ENCODE data around the gene KLHL36.

Gene KLHL36

DNA sequence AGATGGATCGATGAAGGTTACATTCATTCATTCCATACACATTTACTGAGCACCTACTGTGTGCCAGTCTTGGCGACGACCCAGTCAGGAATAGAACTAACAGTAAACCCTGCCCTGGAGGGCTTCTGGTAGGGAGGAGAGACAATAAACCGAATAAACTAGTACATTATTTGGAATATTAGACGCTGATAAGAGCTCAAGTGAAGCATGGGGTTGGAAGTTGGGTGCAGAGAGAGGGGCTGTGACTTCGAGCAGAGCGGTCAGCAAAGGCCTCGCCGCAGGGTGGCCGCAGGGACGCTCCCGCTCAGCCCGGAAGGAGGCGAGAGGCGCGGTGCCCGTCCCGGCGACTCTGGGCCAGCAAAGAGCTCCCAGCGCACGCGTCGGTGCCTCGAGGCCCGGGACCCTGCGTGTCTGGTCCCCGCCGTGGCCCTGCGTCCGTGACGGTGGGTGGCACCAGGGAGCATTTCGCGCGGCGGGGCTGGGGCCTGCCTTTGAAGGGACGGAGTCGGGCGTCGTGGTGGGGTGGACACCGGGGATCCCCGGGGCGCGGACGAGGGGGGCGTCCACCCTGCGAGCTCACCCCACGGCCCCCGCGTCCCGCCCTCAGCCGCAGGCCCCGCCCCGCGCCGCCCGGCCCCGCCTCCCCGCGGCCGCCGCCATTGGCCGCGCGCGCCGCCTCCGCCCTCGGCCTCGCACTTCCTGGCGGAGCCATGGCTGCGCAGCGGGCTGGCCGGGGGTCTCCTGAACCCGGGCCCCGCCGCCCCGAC is at the start of gene KLHL36:
Gene KLHL36, plus strand, starts transcription at position 684 of the 767 bp plus-strand sequence. CDS start 2,357 bp downstream, outside the sequence.
- DNase-seq (ENCODE audit: low read depth in 2 of 2): peak; percentile 38 to 51

DNA sequence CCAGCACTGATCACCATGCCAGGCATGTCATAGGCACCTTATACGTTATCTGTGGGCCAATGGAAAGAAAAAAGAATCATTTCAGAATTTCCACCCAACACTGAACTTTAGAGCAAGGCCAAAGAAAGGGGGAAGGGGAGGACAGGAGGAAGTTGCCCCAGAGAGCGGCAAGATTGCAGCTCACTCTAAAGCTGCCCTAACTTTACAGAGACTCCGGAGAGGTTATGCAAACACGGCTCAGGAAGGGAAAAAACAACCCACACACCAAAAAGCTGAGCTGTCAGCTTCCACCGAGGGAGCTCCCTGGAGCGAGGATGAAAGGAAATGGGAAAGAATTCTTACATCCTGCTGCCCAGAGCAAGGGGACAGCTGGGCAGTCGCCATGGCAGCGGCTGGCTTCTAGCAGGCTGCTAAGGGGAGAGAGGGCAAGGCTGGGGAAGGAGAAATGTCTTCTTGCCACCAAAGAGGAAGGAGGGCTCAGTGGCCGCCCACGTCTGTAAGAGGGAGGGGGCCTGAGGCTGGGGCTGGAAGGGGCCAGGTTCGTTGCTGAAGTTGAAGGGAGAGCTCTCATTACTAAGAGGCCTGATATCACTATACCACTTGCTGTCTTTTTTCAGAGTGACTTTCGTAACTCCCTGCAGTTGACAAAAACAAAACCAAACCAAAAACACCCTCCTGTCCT is 48.6 kb upstream of the KLHL36 start:
- peak; percentile 54 to 62 for DNase-seq (ENCODE audit: low read depth in 2 of 2)

- no peak for DNase-seq (ENCODE audit: low read depth in 2 of 2)
Observed at GRCh38 chr16:84600343-84601229, 47.7 kb upstream of the KLHL36 start.

- DNase-seq (ENCODE audit: low read depth in 2 of 2): peak in 1 of 2 experiments; percentile 34
Observed at GRCh38 chr16:84603140-84603816, 45.0 kb upstream of the KLHL36 start.

- no peak for DNase-seq (ENCODE audit: low read depth in 2 of 2)
Observed at GRCh38 chr16:84603940-84604339, 44.4 kb upstream of the KLHL36 start.

GRCh38 chr16:84604477-84605013 is 43.8 kb upstream of the KLHL36 start:
- no peak for DNase-seq (ENCODE audit: low read depth in 2 of 2)

DNA sequence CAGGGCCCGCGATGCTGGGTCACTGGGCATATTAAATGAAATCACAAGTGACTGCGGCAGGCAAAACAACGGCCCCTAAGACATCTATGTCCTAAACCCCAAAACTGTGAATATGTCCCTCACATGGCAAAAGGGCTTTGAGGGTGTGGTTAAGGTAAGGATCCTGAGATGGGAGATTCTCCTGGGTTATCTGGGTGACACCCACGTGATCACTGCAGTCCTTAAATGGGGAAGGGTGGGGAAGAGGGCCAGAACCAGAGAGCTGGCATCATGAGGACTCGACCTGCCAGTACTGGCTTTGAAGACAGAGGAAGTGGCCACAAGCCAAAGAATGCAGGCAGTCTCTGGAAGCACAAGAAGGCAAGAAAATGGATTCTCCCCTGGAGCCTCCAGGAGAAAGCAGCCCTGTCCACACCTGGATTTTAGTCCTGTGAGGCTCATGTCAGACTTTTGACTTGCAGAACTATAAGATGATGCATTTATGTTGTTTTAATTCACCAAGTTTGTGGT is 42.9 kb upstream of the KLHL36 start:
- DNase-seq (ENCODE audit: low read depth in 2 of 2): no peak

- DNase-seq (ENCODE audit: low read depth in 2 of 2): no peak
Observed at GRCh38 chr16:84606081-84606875, 42.0 kb upstream of the KLHL36 start.

DNA sequence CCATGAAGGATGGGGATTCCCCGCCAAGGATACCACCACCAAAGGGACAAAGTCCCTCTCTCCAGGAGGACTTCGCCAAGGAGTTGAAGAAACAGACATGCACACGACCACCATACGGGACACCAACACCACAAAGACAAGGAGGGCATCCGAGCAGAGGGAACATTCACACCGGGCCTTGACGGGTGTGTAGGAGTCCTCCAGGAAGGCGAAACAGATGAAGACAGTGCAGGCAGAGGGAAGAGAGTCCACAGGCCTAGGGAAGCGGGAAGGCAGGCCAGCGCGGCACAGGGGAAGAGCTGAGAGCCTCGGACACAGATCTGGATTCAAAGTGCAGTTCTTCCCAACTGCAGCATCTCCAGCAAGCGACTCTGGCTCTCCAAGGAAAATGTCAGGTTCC is 41.2 kb upstream of the KLHL36 start:
- DNase-seq (ENCODE audit: low read depth in 2 of 2): no peak

- DNase-seq (ENCODE audit: low read depth in 2 of 2): no peak
Observed at GRCh38 chr16:84607694-84608093, 40.6 kb upstream of the KLHL36 start.

- no peak for DNase-seq (ENCODE audit: low read depth in 2 of 2)
Observed at GRCh38 chr16:84608282-84608681, 40.0 kb upstream of the KLHL36 start.

DNA sequence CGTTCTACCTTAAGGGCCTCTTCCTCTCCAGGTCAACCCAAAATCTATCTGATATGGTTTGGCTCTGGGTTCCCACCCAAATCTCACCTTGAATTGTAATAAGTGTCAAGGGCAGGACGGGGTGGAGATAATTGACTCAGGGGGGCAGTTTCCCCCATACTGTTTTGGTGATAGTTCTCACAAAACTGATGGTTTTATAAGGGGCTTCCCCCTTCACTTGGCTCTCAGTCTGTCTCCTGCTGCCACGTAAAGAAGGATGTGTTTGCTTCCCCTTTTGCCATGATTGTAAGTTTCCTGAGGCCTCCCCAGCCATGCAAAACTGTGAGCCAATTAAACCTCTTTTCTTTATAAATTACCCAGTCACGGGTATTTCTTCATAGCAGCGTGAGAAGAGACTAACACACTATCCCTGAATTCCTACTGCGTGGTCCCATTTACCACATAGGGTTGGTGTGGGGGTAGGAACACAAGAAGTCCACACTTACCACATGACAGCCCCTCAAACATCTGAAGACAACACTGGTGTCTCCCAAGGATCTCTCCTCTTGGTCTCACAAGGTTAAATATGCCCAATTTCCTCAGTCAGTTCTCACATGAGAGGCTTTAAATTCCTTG is 38.6 kb upstream of the KLHL36 start:
- DNase-seq (ENCODE audit: low read depth in 2 of 2): no peak

DNA sequence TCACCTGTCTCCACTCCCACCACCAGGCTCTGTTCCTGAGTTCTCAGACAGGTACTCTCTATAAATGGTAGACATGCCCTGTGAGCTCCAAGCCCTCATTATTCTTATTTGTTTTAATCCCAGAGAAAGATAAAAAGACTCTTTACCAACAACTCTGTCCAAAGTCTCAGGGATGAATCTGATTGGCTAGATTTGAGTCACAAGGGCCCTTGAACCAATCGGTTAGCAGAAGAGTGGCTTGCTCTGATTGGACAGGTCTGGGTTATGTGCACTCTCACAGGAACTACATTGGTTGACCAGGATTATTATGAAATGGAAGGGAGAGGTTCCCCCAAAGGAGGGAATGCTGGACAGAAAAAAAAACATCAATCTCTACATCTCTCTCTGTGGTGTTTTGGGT is 37.9 kb upstream of the KLHL36 start:
- DNase-seq (ENCODE audit: low read depth in 2 of 2): no peak

GRCh38 chr16:84611041-84611440 is 37.3 kb upstream of the KLHL36 start:
- DNase-seq (ENCODE audit: low read depth in 2 of 2): no peak

GRCh38 chr16:84612686-84613085 is 35.6 kb upstream of the KLHL36 start:
- DNase-seq (ENCODE audit: low read depth in 2 of 2): no peak

- DNase-seq (ENCODE audit: low read depth in 2 of 2): no peak
Observed at GRCh38 chr16:84613408-84614072, 34.8 kb upstream of the KLHL36 start.

DNA sequence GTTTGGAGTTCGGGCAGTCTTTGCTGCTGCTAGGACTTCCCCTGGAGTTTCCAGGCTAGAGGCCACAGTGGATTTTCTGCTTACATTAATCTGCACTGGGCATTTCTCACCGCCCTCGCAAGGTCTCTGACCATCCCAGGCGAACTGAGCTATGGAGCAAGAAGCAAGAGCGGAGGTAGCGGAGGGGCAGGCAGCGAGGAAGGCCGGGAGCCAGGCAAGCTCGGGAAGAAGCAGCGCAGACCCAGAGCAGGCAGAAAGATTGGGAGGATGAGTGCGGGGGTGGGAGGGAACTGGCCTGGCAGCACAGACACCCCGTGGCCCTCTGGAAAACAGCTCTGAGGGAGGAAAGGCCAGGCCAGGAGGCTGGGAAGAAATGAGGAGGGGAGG is 34.2 kb upstream of the KLHL36 start:
- DNase-seq (ENCODE audit: low read depth in 2 of 2): no peak

DNA sequence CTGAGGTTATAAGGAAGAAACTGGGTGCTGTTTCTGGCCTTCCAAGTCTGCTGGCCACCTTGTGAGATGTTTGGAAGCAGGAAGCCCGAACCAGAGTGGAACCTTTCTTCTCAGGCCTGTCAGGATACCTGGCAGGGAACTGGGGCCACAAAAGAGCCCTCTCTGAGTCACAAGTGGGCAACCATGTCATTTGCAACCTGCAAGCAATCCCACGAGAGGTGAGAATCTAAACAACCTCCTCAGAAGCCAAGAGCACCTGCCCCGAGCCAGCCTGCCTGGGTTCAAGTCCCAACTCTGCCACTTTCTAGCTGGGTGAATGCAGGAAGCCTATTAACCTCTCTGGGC is 33.7 kb upstream of the KLHL36 start:
- DNase-seq (ENCODE audit: low read depth in 2 of 2): no peak

- no peak for DNase-seq (ENCODE audit: low read depth in 2 of 2)
Observed at GRCh38 chr16:84614968-84615813, 33.1 kb upstream of the KLHL36 start.
